HepG2 (cell line): ENCODE data around the gene SCAPER. TPM values are rescaled to one million over a fixed set of nuclear protein-coding genes. Genes with fewer than 3 reads are reported as not detected.
A peak's percentile ranks its signal among the peaks of the same experiment; 100 is the strongest.

ENCODE experiments used
- GTF2F1 ChIP-seq: fragments of 150-350 bp; IDR thresholded peaks from 2 replicates; pipeline ENCODE4 v1.6.1; 2014; ENCODE audit warnings: low read length
- HINFP ChIP-seq: sonication (generic); formaldehyde crosslinking; IDR thresholded peaks from 2 replicates; pipeline ENCODE4 v1.4.0; 2020; ENCODE audit warnings: low read depth, mild to moderate bottlenecking, missing genetic modification reagents
- HNF1A ChIP-seq, 2 experiments: sonication (generic) in 1 of 2; formaldehyde crosslinking in 1 of 2; IDR thresholded peaks; 2 replicates each; pipeline versions ENCODE4 v1.4.0 to v1.6.1; 2016 to 2020; ENCODE audit warnings: borderline replicate concordance in 1 of 2, low read depth in 1 of 2, mild to moderate bottlenecking in 1 of 2, missing genetic modification reagents in 1 of 2
- MIER2 ChIP-seq: IDR thresholded peaks from 2 replicates; pipeline ENCODE4 v1.6.1; 2016; ENCODE audit warnings: missing biosample characterization, missing genetic modification reagents
- NRL ChIP-seq: sonication (generic); formaldehyde crosslinking; IDR thresholded peaks from 2 replicates; pipeline ENCODE4 v1.5.0; 2020; ENCODE audit warnings: missing genetic modification reagents, mild to moderate bottlenecking, moderate library complexity, borderline replicate concordance
- PHF5A ChIP-seq: IDR thresholded peaks from one replicate; pipeline ENCODE4 v1.6.1; 2018; ENCODE audit warnings: low read depth, missing genetic modification reagents; ENCODE audit not compliant: unreplicated experiment
- REXO4 ChIP-seq: sonication (generic); formaldehyde crosslinking; IDR thresholded peaks from 2 replicates; pipeline ENCODE4 v1.8.0; 2022; ENCODE audit warnings: missing genetic modification reagents, mild to moderate bottlenecking, borderline replicate concordance
- SRSF4 ChIP-seq: fragments of 200-400 bp; formaldehyde crosslinking; IDR thresholded peaks from one replicate; pipeline ENCODE4 v1.6.1; 2018; ENCODE audit warnings: mild to moderate bottlenecking, low read depth, low read length, moderate library complexity; ENCODE audit not compliant: poor library complexity, severe bottlenecking
- ZNF274 ChIP-seq: sonication (generic); formaldehyde crosslinking; IDR thresholded peaks from 2 replicates; pipeline ENCODE4 v1.5.1; 2020; ENCODE audit warnings: mild to moderate bottlenecking, missing genetic modification reagents
- ZNF468 ChIP-seq: sonication (generic); formaldehyde crosslinking; IDR thresholded peaks from 2 replicates; pipeline ENCODE4 v1.8.0; 2022; ENCODE audit warnings: mild to moderate bottlenecking, moderate library complexity, missing genetic modification reagents
- polyA plus RNA-seq, 8 experiments: library from polyadenylated mRNA; depleted of rRNA in 3 of 8; stranded (reverse) in 7 of 8; unstranded in 1 of 8; fragments of >200 nt; fragmentation: Illumina TruSeq in 4 of 8; extraction: Trizol in 4 of 8; gene quantifications; 2 replicates each; pipeline versions ENCODE4 v1.2.1 to v1.2.3, GENCODE V29; 2011 to 2016; ENCODE audit warnings: low read depth in 4 of 8, missing spikeins in 1 of 8, mixed read lengths in 1 of 8; ENCODE audit not compliant: insufficient read depth in 1 of 8
- total RNA-seq, 5 experiments: library from RNA; depleted of rRNA; stranded (reverse); fragments of >200 nt; fragmentation: Illumina TruSeq; extraction: Trizol; gene quantifications; 2 replicates each; pipeline ENCODE4 v1.2.3, GENCODE V29; 2016; ENCODE audit warnings: low read depth in 1 of 5
- TF ChIP-seq, protein P1 (sequence below), 2 experiments: fragments of 450-650 bp in 1 of 2; sonication (generic) in 1 of 2; formaldehyde crosslinking in 1 of 2; IDR thresholded peaks; 2 replicates each; pipeline versions ENCODE4 v1.6.1 to v1.8.0; 2016 to 2022; ENCODE audit warnings: antibody characterized with exemption in 1 of 2, mild to moderate bottlenecking in 1 of 2, missing genetic modification reagents in 1 of 2

The SCAPER gene
- total and polyA plus RNA-seq, 2 of the 13 experiments (the other 11 are each of a cell fraction or from before 2014, with no cell fraction given) = 4.3 to 10.5 TPM

- TF ChIP-seq, protein P1, sequence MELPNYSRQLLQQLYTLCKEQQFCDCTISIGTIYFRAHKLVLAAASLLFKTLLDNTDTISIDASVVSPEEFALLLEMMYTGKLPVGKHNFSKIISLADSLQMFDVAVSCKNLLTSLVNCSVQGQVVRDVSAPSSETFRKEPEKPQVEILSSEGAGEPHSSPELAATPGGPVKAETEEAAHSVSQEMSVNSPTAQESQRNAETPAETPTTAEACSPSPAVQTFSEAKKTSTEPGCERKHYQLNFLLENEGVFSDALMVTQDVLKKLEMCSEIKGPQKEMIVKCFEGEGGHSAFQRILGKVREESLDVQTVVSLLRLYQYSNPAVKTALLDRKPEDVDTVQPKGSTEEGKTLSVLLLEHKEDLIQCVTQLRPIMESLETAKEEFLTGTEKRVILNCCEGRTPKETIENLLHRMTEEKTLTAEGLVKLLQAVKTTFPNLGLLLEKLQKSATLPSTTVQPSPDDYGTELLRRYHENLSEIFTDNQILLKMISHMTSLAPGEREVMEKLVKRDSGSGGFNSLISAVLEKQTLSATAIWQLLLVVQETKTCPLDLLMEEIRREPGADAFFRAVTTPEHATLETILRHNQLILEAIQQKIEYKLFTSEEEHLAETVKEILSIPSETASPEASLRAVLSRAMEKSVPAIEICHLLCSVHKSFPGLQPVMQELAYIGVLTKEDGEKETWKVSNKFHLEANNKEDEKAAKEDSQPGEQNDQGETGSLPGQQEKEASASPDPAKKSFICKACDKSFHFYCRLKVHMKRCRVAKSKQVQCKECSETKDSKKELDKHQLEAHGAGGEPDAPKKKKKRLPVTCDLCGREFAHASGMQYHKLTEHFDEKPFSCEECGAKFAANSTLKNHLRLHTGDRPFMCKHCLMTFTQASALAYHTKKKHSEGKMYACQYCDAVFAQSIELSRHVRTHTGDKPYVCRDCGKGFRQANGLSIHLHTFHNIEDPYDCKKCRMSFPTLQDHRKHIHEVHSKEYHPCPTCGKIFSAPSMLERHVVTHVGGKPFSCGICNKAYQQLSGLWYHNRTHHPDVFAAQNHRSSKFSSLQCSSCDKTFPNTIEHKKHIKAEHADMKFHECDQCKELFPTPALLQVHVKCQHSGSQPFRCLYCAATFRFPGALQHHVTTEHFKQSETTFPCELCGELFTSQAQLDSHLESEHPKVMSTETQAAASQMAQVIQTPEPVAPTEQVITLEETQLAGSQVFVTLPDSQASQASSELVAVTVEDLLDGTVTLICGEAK (IDR thresholded peaks at IDR 0.05) = no peak
- TF ChIP-seq, protein P1 (CRISPR knock-in tag; IDR thresholded peaks at IDR 0.05) = 0 out of 2 replicates have a peak, but pooled peaks have one; percentile 29
- TF ChIP-seq GTF2F1 (no peak), SRSF4 (no peak), MIER2 (CRISPR knock-in tag) (no peak), PHF5A (CRISPR knock-in tag) (peak; percentile 56), REXO4 (CRISPR knock-in tag) (no peak), HNF1A (IDR thresholded peaks at IDR 0.05; ENCODE audit: low read depth) (no peak; the same call in 1 of the 2 replicates), HNF1A (CRISPR knock-in tag; IDR thresholded peaks at IDR 0.05; ENCODE audit: borderline replicate concordance) (no peak), ZNF274 (CRISPR knock-in tag) (no peak), ZNF468 (CRISPR knock-in tag) (no peak), NRL (CRISPR knock-in tag) (no peak), HINFP (no peak)
Measured at GRCh38 chr15:76336254-76337058, 568.7 kb downstream of the SCAPER start, which contains the start of gene ISL2 (continued).
